Measurements from ENCODE around the gene TPH1.

GRCh38 chr11:18091731-18092130, 45.7 kb upstream of the TPH1 start:
- TF ChIP-seq POLR2A (IDR thresholded peaks at IDR 0.05) (no peak), CTCF (IDR thresholded peaks at IDR 0.05) (no peak)

Measured in Peyer's patch (tissue), 4 donors.